ENCODE data around the gene BRD3OS.

GRCh38 chr9:134066913-134067851, 41.9 kb downstream of the BRD3OS start:
- TF ChIP-seq CTCF (IDR thresholded peaks at IDR 0.05) (no peak), POLR2A (IDR thresholded peaks at IDR 0.05) (no peak)

All from adrenal gland (tissue), 5 donors.